GM12892 (cell line): ENCODE results near the gene WDR20.

ENCODE experiments used
- POLR2A ChIP-seq: IDR thresholded peaks from 2 replicates; pipeline ENCODE4 v1.6.1; 2011; ENCODE audit warnings: low read depth, low read length, control low read depth
- POLR2AphosphoS5 ChIP-seq: IDR thresholded peaks from 2 replicates; pipeline ENCODE4 v1.6.1; 2011; ENCODE audit warnings: low read depth, low read length, control low read depth
- TAF1 ChIP-seq: IDR thresholded peaks from 2 replicates; pipeline ENCODE4 v1.6.1; 2011; ENCODE audit warnings: low read depth, mild to moderate bottlenecking, control low read depth, low read length, borderline replicate concordance

- no peak for TF ChIP-seq POLR2A
- no peak for TF ChIP-seq POLR2AphosphoS5
- no peak for TF ChIP-seq TAF1
Observed at GRCh38 chr14:102233081-102233480, 93.4 kb downstream of the WDR20 start.
